Loucy (cell line): ENCODE measurements around the gene OPN3.

ENCODE experiments used
- H2AFZ ChIP-seq: fragments of 200-600 bp; sonication (generic); 2 replicates; pipeline ENCODE4 v1.6.0; 2016; ENCODE audit warnings: antibody characterized with exemption, mild to moderate bottlenecking, low read length, moderate library complexity
- H3F3A ChIP-seq: fragments of 200-600 bp; 2 replicates; pipeline ENCODE4 v1.6.0; 2016; ENCODE audit warnings: antibody characterized with exemption, low read depth, mild to moderate bottlenecking
- H3K27me3 ChIP-seq: fragments of 200-600 bp; sonication (generic); 2 replicates; pipeline ENCODE4 v1.6.1; 2014; ENCODE audit warnings: low read length, mild to moderate bottlenecking; ENCODE audit not compliant: insufficient read depth, poor library complexity, severe bottlenecking
- H3K36me3 ChIP-seq: fragments of 200-600 bp; sonication (generic); 2 replicates; pipeline ENCODE4 v1.6.1; 2016; ENCODE audit warnings: low read length; ENCODE audit not compliant: insufficient read depth
- H3K4me1 ChIP-seq: fragments of 200-600 bp; sonication (generic); 2 replicates; pipeline ENCODE4 v1.5.1; 2014; ENCODE audit warnings: low read length, mild to moderate bottlenecking; ENCODE audit not compliant: insufficient read depth, poor library complexity, severe bottlenecking
- H3K4me2 ChIP-seq: fragments of 200-600 bp; sonication (generic); 2 replicates; pipeline ENCODE4 v1.6.0; 2014; ENCODE audit warnings: antibody characterized with exemption, low read length, low read depth, mild to moderate bottlenecking; ENCODE audit not compliant: poor library complexity, severe bottlenecking
- H3K4me3 ChIP-seq: fragments of 200-600 bp; sonication (generic); 2 replicates; pipeline ENCODE4 v1.5.1; 2014; ENCODE audit warnings: low read length, mild to moderate bottlenecking, mixed read lengths; ENCODE audit not compliant: poor library complexity, severe bottlenecking
- H3K79me2 ChIP-seq: fragments of 200-600 bp; sonication (generic); 2 replicates; pipeline ENCODE4 v1.6.1; 2014; ENCODE audit warnings: low read length; ENCODE audit not compliant: insufficient read depth
- H3K9ac ChIP-seq: fragments of 200-600 bp; sonication (generic); 2 replicates; pipeline ENCODE4 v1.6.0; 2014; ENCODE audit warnings: mild to moderate bottlenecking, low read depth, low read length, moderate library complexity; ENCODE audit not compliant: poor library complexity, severe bottlenecking
- H3K9me2 ChIP-seq: fragments of 200-600 bp; sonication (generic); replicated peaks from 2 replicates; pipeline ENCODE4 v1.6.1; 2016; ENCODE audit warnings: low read depth, low read length, mixed read lengths
- H3K9me3 ChIP-seq: fragments of 200-600 bp; sonication (generic); 2 replicates; pipeline ENCODE4 v1.6.1; 2014; ENCODE audit warnings: mild to moderate bottlenecking, antibody characterized with exemption, low read length, low read depth; ENCODE audit not compliant: insufficient read depth
- H4K20me1 ChIP-seq: fragments of 200-600 bp; sonication (generic); 2 replicates; pipeline ENCODE4 v1.6.0; 2014; ENCODE audit warnings: antibody characterized with exemption, low read length, mild to moderate bottlenecking; ENCODE audit not compliant: insufficient read depth, poor library complexity, severe bottlenecking
- EZH2phosphoT487 ChIP-seq: fragments of 200-600 bp; IDR thresholded peaks from 2 replicates; pipeline ENCODE4 v1.6.1; 2018; ENCODE audit warnings: antibody characterized with exemption, mild to moderate bottlenecking, moderate library complexity, borderline replicate concordance
- TF ChIP-seq, protein P1 (sequence below): fragments of 200-600 bp; sonication (generic); conservative IDR thresholded peaks from 2 replicates; pipeline ENCODE4 v1.5.1; 2014; ENCODE audit warnings: mild to moderate bottlenecking, antibody characterized with exemption, low read length

The OPN3 gene

DNA sequence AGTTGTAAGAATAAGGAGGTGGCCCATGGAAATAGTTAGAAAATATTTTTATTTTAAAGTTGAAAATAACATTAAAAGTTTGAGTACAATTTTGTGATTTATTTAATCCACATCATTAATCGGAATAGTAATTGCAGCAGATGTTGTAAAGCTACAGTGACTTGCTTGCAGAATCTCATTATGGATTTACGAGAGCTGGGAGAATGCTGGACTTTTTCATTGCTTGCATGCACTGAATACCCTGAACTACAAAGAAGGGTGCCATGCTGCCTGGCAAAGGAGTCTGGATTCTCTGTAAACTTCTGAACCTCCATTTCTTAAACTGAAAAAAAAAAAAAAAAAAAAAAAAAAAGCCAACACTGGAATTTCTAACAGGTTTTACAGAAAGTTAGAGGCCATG, 38.4 kb upstream of the OPN3 start:
- Histone ChIP-seq H3K79me2 (no peaks in the 10 kb centered on the region), H3F3A (no peaks in the 10 kb centered on the region)
- TF ChIP-seq, protein P1, sequence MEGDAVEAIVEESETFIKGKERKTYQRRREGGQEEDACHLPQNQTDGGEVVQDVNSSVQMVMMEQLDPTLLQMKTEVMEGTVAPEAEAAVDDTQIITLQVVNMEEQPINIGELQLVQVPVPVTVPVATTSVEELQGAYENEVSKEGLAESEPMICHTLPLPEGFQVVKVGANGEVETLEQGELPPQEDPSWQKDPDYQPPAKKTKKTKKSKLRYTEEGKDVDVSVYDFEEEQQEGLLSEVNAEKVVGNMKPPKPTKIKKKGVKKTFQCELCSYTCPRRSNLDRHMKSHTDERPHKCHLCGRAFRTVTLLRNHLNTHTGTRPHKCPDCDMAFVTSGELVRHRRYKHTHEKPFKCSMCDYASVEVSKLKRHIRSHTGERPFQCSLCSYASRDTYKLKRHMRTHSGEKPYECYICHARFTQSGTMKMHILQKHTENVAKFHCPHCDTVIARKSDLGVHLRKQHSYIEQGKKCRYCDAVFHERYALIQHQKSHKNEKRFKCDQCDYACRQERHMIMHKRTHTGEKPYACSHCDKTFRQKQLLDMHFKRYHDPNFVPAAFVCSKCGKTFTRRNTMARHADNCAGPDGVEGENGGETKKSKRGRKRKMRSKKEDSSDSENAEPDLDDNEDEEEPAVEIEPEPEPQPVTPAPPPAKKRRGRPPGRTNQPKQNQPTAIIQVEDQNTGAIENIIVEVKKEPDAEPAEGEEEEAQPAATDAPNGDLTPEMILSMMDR: no peak
- TF ChIP-seq EZH2phosphoT487: no peak

GRCh38 chr1:241677201-241677600, 37.0 kb upstream of the OPN3 start:
- no peak overlapping the region for H3K4me2 ChIP-seq
- H3K9me3 ChIP-seq: no peaks in the 10 kb centered on the region
- no peak overlapping the region; the same call in 1 of the 2 replicates for H2AFZ ChIP-seq
- TF ChIP-seq EZH2phosphoT487: no peak
- TF ChIP-seq, protein P1: no peak
- no peaks in the 10 kb centered on the region for H3K36me3 ChIP-seq
- no peak overlapping the region for H3K9ac ChIP-seq
- H3K4me1 ChIP-seq: no peaks in the 10 kb centered on the region
- H4K20me1 ChIP-seq: no peaks in the 10 kb centered on the region
- no peaks in the 10 kb centered on the region for H3F3A ChIP-seq
- H3K27me3 ChIP-seq: no peaks in the 10 kb centered on the region
- H3K4me3 ChIP-seq: no peak overlapping the region
- no peaks in the 10 kb centered on the region for H3K9me2 ChIP-seq
- no peaks in the 10 kb centered on the region for H3K79me2 ChIP-seq

More for the DNA sequence above, 38.4 kb upstream of the OPN3 start:
- H4K20me1 ChIP-seq: no peaks in the 10 kb centered on the region
- H2AFZ ChIP-seq: no peak overlapping the region
- no peaks in the 10 kb centered on the region for H3K27me3 ChIP-seq
- H3K36me3 ChIP-seq: no peaks in the 10 kb centered on the region
- no peaks in the 10 kb centered on the region for H3K4me1 ChIP-seq
- no peaks in the 10 kb centered on the region for H3K9me3 ChIP-seq
- H3K4me2 ChIP-seq: no peak overlapping the region
- no peak overlapping the region for H3K9ac ChIP-seq
- H3K9me2 ChIP-seq: no peaks in the 10 kb centered on the region
- no peak overlapping the region for H3K4me3 ChIP-seq

- no peaks in the 10 kb centered on the region for H3K9me3 ChIP-seq
- H3K9me2 ChIP-seq: no peaks in the 10 kb centered on the region
- TF ChIP-seq EZH2phosphoT487: no peak
- TF ChIP-seq, protein P1: no peak
- no peaks in the 10 kb centered on the region for H3F3A ChIP-seq
- no peaks in the 10 kb centered on the region for H3K36me3 ChIP-seq
- no peaks in the 10 kb centered on the region for H3K79me2 ChIP-seq
- H4K20me1 ChIP-seq: no peaks in the 10 kb centered on the region
- no peak overlapping the region for H3K4me2 ChIP-seq
- no peak overlapping the region for H2AFZ ChIP-seq
- H3K9ac ChIP-seq: no peak overlapping the region
- H3K4me1 ChIP-seq: no peaks in the 10 kb centered on the region
- H3K27me3 ChIP-seq: no peaks in the 10 kb centered on the region
- no peak overlapping the region for H3K4me3 ChIP-seq
These were observed 35.8 kb upstream of the OPN3 start for GRCh38 chr1:241675983-241676382.
